HL-60 (cell line): Measurements from ENCODE around the gene CEP89.

ENCODE experiments used
- DNase-seq, 2 experiments: peaks; one replicate each; pipeline ENCODE4 v3.0.0-alpha.2; 2010 to 2020; ENCODE audit warnings: low read depth in 1 of 2, low spot score in 1 of 2
- H3K27ac ChIP-seq: fragments of 250-450 bp; sonication (Bioruptor Pico); replicated peaks from 2 replicates; pipeline ENCODE4 v1.5.1; 2020; ENCODE audit warnings: mild to moderate bottlenecking, moderate library complexity
- H3K27me3 ChIP-seq: fragments of 250-450 bp; sonication (Bioruptor Pico); 2 replicates; pipeline ENCODE4 v1.5.1; 2021; ENCODE audit warnings: mild to moderate bottlenecking, moderate library complexity; ENCODE audit not compliant: insufficient read depth, poor library complexity, severe bottlenecking
- H3K4me3 ChIP-seq: replicated peaks from 2 replicates; pipeline ENCODE4 v1.5.1; 2011; ENCODE audit warnings: mild to moderate bottlenecking, control low read depth, low read length; ENCODE audit not compliant: insufficient read depth
- GABPA ChIP-seq: IDR thresholded peaks from 2 replicates; pipeline ENCODE4 v1.6.1; 2012; ENCODE audit warnings: low read depth
- POLR2AphosphoS5 ChIP-seq: IDR thresholded peaks from 2 replicates; pipeline ENCODE4 v1.6.1; 2012; ENCODE audit warnings: low read depth
- SPI1 ChIP-seq: IDR thresholded peaks from 2 replicates; pipeline ENCODE4 v1.6.1; 2012; ENCODE audit warnings: low read depth, mild to moderate bottlenecking, borderline replicate concordance
- TF ChIP-seq, protein P1 (sequence below): IDR thresholded peaks from 2 replicates; pipeline ENCODE4 v1.6.1; 2012; ENCODE audit warnings: low read depth; ENCODE audit not compliant: insufficient replicate concordance
- TF ChIP-seq, protein P2 (sequence below): IDR thresholded peaks from one replicate; pipeline ENCODE4 v1.5.1; 2011; ENCODE audit warnings: low read length, control low read depth, inconsistent platforms; ENCODE audit not compliant: insufficient read depth

CEP89 gene

DNA sequence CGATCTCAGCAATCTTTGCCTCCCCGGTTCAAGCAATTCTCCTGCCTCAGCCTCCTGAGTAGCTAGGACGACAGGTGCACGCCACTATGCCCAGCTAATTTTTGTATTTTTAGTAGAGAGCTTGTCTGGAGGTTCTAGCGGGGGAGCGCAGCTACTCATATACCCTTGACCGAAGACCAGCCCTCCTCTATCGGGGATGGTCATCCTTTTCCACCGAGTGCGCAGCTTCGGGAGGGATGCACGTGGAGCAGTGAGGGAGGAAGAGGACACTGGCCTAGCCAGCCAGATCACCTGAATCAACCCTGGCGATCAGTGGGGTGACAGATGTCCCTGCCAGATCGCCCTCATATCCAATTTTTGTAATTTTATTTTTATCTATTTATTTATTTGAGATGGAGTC lies 109.0 kb downstream of the CEP89 start:
- Histone ChIP-seq H3K27me3 (no peaks in the 10 kb centered on the region), H3K4me3 (no peak overlapping the region), H3K27ac (no peak overlapping the region)
- TF ChIP-seq SPI1 (no peak), POLR2AphosphoS5 (no peak), GABPA (no peak)
- TF ChIP-seq, protein P1, sequence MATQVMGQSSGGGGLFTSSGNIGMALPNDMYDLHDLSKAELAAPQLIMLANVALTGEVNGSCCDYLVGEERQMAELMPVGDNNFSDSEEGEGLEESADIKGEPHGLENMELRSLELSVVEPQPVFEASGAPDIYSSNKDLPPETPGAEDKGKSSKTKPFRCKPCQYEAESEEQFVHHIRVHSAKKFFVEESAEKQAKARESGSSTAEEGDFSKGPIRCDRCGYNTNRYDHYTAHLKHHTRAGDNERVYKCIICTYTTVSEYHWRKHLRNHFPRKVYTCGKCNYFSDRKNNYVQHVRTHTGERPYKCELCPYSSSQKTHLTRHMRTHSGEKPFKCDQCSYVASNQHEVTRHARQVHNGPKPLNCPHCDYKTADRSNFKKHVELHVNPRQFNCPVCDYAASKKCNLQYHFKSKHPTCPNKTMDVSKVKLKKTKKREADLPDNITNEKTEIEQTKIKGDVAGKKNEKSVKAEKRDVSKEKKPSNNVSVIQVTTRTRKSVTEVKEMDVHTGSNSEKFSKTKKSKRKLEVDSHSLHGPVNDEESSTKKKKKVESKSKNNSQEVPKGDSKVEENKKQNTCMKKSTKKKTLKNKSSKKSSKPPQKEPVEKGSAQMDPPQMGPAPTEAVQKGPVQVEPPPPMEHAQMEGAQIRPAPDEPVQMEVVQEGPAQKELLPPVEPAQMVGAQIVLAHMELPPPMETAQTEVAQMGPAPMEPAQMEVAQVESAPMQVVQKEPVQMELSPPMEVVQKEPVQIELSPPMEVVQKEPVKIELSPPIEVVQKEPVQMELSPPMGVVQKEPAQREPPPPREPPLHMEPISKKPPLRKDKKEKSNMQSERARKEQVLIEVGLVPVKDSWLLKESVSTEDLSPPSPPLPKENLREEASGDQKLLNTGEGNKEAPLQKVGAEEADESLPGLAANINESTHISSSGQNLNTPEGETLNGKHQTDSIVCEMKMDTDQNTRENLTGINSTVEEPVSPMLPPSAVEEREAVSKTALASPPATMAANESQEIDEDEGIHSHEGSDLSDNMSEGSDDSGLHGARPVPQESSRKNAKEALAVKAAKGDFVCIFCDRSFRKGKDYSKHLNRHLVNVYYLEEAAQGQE = no peak
- TF ChIP-seq, protein P2, sequence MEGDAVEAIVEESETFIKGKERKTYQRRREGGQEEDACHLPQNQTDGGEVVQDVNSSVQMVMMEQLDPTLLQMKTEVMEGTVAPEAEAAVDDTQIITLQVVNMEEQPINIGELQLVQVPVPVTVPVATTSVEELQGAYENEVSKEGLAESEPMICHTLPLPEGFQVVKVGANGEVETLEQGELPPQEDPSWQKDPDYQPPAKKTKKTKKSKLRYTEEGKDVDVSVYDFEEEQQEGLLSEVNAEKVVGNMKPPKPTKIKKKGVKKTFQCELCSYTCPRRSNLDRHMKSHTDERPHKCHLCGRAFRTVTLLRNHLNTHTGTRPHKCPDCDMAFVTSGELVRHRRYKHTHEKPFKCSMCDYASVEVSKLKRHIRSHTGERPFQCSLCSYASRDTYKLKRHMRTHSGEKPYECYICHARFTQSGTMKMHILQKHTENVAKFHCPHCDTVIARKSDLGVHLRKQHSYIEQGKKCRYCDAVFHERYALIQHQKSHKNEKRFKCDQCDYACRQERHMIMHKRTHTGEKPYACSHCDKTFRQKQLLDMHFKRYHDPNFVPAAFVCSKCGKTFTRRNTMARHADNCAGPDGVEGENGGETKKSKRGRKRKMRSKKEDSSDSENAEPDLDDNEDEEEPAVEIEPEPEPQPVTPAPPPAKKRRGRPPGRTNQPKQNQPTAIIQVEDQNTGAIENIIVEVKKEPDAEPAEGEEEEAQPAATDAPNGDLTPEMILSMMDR = no peak
- no peak for DNase-seq

DNA sequence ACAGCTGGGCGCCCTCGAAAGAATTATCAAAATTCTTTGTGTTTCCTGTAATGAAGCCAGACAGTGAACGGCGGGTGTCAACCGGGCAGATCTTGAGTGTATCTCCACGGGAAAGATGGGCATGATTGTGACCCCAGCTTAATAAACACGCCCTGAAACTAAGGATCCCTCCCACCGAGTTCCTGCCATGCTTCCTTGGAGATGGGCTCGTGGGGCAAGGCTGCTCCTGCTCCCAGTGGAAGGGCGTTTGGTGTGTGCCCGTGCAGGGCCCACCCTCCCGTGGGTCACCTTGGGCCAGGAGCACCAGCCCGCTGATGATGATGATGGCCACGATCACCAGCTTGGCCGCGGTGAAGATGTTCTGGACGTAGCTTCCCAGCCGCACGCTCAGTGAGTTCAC lies 109.6 kb downstream of the CEP89 start:
- H3K4me3 ChIP-seq = no peak overlapping the region
- no peak for TF ChIP-seq GABPA
- TF ChIP-seq, protein P2 = no peak
- no peak for TF ChIP-seq POLR2AphosphoS5
- TF ChIP-seq SPI1 = no peak
- TF ChIP-seq, protein P1 = no peak
- DNase-seq = no peak
- H3K27me3 ChIP-seq = no peaks in the 10 kb centered on the region
- no peak overlapping the region for H3K27ac ChIP-seq

DNA sequence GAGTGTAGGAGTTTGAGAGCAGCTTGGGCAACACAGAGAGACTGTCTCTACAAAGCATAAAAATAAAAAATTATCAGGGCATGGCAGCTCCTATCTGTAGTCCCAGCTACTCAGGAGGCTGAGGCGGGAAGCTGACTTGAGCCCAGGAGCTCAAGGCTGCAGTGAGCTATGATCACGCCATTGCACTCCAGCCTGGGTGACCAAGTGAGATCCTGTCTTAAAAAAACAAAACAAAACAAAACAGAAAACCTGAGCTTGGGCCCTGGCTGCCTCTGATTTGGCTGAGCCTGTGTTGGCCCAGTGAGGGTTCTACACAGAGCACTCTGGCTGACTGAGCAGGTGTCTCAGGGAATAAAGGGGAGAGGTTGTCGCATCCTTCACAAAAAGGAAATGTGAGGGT lies 110.2 kb downstream of the CEP89 start:
- no peak for DNase-seq
- Histone ChIP-seq H3K27ac (no peak overlapping the region), H3K4me3 (no peak overlapping the region), H3K27me3 (no peaks in the 10 kb centered on the region)
- TF ChIP-seq SPI1 = no peak
- no peak for TF ChIP-seq POLR2AphosphoS5
- TF ChIP-seq GABPA = no peak
- TF ChIP-seq, protein P2 = no peak
- TF ChIP-seq, protein P1 = no peak
